PC-3 (cell line): ENCODE measurements around the gene KCP.
A peak's percentile ranks its signal among the peaks of the same experiment; 100 is the strongest.

Experiments
- EZH2 ChIP-seq: fragments of 300-600 bp; sonication (generic); IDR thresholded peaks from one replicate; pipeline ENCODE4 v1.6.1; 2017; ENCODE audit warnings: antibody characterized with exemption, mild to moderate bottlenecking, low read length; ENCODE audit not compliant: unreplicated experiment
- TF ChIP-seq, protein P1 (sequence below): fragments of 300-600 bp; sonication (generic); conservative IDR thresholded peaks from 2 replicates; pipeline ENCODE4 v1.5.1; 2017; ENCODE audit warnings: antibody characterized with exemption, low read depth, mild to moderate bottlenecking, low read length

GRCh38 chr7:128863433-128863989, 47.0 kb downstream of the KCP start:
- TF ChIP-seq, protein P1, sequence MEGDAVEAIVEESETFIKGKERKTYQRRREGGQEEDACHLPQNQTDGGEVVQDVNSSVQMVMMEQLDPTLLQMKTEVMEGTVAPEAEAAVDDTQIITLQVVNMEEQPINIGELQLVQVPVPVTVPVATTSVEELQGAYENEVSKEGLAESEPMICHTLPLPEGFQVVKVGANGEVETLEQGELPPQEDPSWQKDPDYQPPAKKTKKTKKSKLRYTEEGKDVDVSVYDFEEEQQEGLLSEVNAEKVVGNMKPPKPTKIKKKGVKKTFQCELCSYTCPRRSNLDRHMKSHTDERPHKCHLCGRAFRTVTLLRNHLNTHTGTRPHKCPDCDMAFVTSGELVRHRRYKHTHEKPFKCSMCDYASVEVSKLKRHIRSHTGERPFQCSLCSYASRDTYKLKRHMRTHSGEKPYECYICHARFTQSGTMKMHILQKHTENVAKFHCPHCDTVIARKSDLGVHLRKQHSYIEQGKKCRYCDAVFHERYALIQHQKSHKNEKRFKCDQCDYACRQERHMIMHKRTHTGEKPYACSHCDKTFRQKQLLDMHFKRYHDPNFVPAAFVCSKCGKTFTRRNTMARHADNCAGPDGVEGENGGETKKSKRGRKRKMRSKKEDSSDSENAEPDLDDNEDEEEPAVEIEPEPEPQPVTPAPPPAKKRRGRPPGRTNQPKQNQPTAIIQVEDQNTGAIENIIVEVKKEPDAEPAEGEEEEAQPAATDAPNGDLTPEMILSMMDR = peak; percentile 65
- TF ChIP-seq EZH2 = no peak
